HepG2 (cell line): Measurements from ENCODE around the gene VSIG10L2. TPM values are rescaled to one million over a fixed set of nuclear protein-coding genes. Genes with fewer than 3 reads are reported as not detected.

ENCODE experiments used
- ATAC-seq: fragments of 200-7000 bp; cut with Tn5 transposase; 3 replicates; pipeline ENCODE4 v1.9.1; 2020; ENCODE audit warnings: mild to moderate bottlenecking, moderate library complexity
- BruUV-seq: library from RNA; stranded (reverse); fragments of 400-500 nt; replicated peaks from 2 replicates; lab custom pipeline; 2021; lab: Mats Ljungman, UMichigan
- CTCF ChIA-PET: fragments of 300-600 bp; formaldehyde crosslinking; extraction: SDS; loops from one replicate; lab custom pipeline; 2021; ENCODE audit warnings: low total read pairs, inconsistent platforms, low intra/inter-chr PET ratio; lab: Yijun Ruan, JAX
- POLR2A ChIA-PET: fragments of 350-600 bp; sonication (Branson Sonifier 250); formaldehyde crosslinking; loops from one replicate; lab custom pipeline; 2020; ENCODE audit warnings: antibody characterized with exemption, inconsistent platforms; lab: Yijun Ruan, JAX
- DNase-seq: peaks from one replicate; pipeline ENCODE4 v3.0.0-alpha.2; 2015; ENCODE audit warnings: low spot score
- FAIRE-seq: peaks from 3 replicates; lab custom pipeline; 2011; peaks lifted over from hg19 to GRCh38; lab: Jason Lieb, UNC
- H2AFZ ChIP-seq: one replicate; pipeline ENCODE4 v1.6.1; 2011; ENCODE audit warnings: low read length, inconsistent platforms
- H3K27ac ChIP-seq: fragments of 300-600 bp; 3 replicates; pipeline ENCODE4 v1.8.0; 2011; ENCODE audit warnings: mixed run types, mild to moderate bottlenecking, mixed read lengths, low read length, inconsistent platforms; ENCODE audit not compliant: insufficient read depth; ENCODE audit errors: extremely low read length
- H3K27me3 ChIP-seq, 2 experiments: fragments of 200-600 bp in 1 of 2; 2 replicates in 1 of 2; 3 replicates in 1 of 2; pipeline versions ENCODE4 v1.6.0 to v1.8.0; 2011; ENCODE audit warnings: low read length in 2 of 2, mild to moderate bottlenecking in 2 of 2, moderate library complexity in 2 of 2, inconsistent platforms in 1 of 2; ENCODE audit not compliant: insufficient read depth in 2 of 2, control insufficient read depth in 1 of 2
- H3K36me3 ChIP-seq, 2 experiments: fragments of 200-600 bp in 1 of 2; replicated peaks in 1 of 2; 2 replicates in 1 of 2; 3 replicates in 1 of 2; pipeline versions ENCODE4 v1.5.1 to v1.8.0; 2011; ENCODE audit warnings: low read length in 2 of 2, inconsistent platforms in 1 of 2; ENCODE audit not compliant: insufficient read depth in 2 of 2, control insufficient read depth in 1 of 2
- H3K4me1 ChIP-seq: 2 replicates; pipeline ENCODE4 v1.5.1; 2012; ENCODE audit warnings: low read length, inconsistent platforms; ENCODE audit not compliant: insufficient read depth
- H3K4me2 ChIP-seq: 2 replicates; pipeline ENCODE4 v1.6.0; 2011; ENCODE audit warnings: low read depth, low read length, inconsistent platforms
- H3K4me3 ChIP-seq, 3 experiments: fragments of 200-600 bp in 1 of 3; sonication (generic), shearing (Covaris generic) in 1 of 3; replicated peaks in 1 of 3; 2 replicates each; pipeline ENCODE4 v1.5.1; 2011 to 2016; ENCODE audit warnings: low read length in 3 of 3, inconsistent platforms in 2 of 3, low read depth in 2 of 3, mild to moderate bottlenecking in 2 of 3, control low read depth in 1 of 3, mixed read lengths in 1 of 3; ENCODE audit not compliant: insufficient read depth in 1 of 3
- H3K79me2 ChIP-seq: one replicate; pipeline ENCODE4 v1.6.1; 2011; ENCODE audit warnings: low read length, inconsistent platforms; ENCODE audit not compliant: insufficient read depth
- H3K9ac ChIP-seq: 2 replicates; pipeline ENCODE4 v1.6.0; 2011; ENCODE audit warnings: mild to moderate bottlenecking, low read depth, low read length, inconsistent platforms; ENCODE audit not compliant: insufficient read depth
- H3K9me3 ChIP-seq: 2 replicates; pipeline ENCODE4 v1.5.1; 2012; ENCODE audit warnings: mild to moderate bottlenecking, low read length
- H4K20me1 ChIP-seq: 2 replicates; pipeline ENCODE4 v1.6.0; 2011; ENCODE audit warnings: inconsistent platforms, mild to moderate bottlenecking, low read length, moderate library complexity; ENCODE audit not compliant: insufficient read depth
- ATM ChIP-seq: fragments of 450-650 bp; IDR thresholded peaks from 2 replicates; pipeline ENCODE4 v1.7.1; 2017; ENCODE audit warnings: mild to moderate bottlenecking, borderline replicate concordance
- BRD4 ChIP-seq: sonication (generic); formaldehyde crosslinking; IDR thresholded peaks from 2 replicates; pipeline ENCODE4 v1.4.0; 2020; ENCODE audit warnings: missing genetic modification reagents
- HCFC1 ChIP-seq: fragments of 150-350 bp; IDR thresholded peaks from 2 replicates; pipeline ENCODE4 v1.6.1; 2014; ENCODE audit warnings: low read depth, low read length
- POLR2AphosphoS5 ChIP-seq: IDR thresholded peaks from 2 replicates; pipeline ENCODE4 v1.6.1; 2012; ENCODE audit warnings: low read depth, low read length
- RARG ChIP-seq: sonication (generic); formaldehyde crosslinking; IDR thresholded peaks from 2 replicates; pipeline ENCODE4 v1.4.0; 2020; ENCODE audit warnings: low read depth, mild to moderate bottlenecking, missing genetic modification reagents
- RCOR2 ChIP-seq: IDR thresholded peaks from 2 replicates; pipeline ENCODE4 v1.6.1; 2016; ENCODE audit warnings: missing biosample characterization, missing genetic modification reagents
- SAP130 ChIP-seq: IDR thresholded peaks from 2 replicates; pipeline ENCODE4 v1.6.1; 2016; ENCODE audit warnings: low read depth
- TOE1 ChIP-seq: sonication (generic); formaldehyde crosslinking; IDR thresholded peaks from 2 replicates; pipeline ENCODE4 v1.4.0; 2020; ENCODE audit warnings: mild to moderate bottlenecking, missing genetic modification reagents
- ZNF563 ChIP-seq: sonication (generic); formaldehyde crosslinking; IDR thresholded peaks from 2 replicates; pipeline ENCODE4 v1.8.0; 2022; ENCODE audit warnings: mild to moderate bottlenecking, moderate library complexity, missing genetic modification reagents
- ZNF776 ChIP-seq: sonication (generic); formaldehyde crosslinking; IDR thresholded peaks from 2 replicates; pipeline ENCODE4 v1.4.0; 2020; ENCODE audit warnings: mild to moderate bottlenecking, missing genetic modification reagents
- WGBS: methylation state at CpG from one replicate; pipeline ENCODE4 v1.1.6; 2017; ENCODE audit warnings: low lambda C conversion rate; 5-methylcytosine and 5-hydroxymethylcytosine counted together
- in situ Hi-C: cut with HindIII; loops from 2 replicates; pipeline ENCODE4 v1.10.0; 2017; ENCODE audit warnings: low pct_unique_long_range_greater_than_20kb; ENCODE audit not compliant: extremely low pct_ligation_motif_present
- intact Hi-C: fragments of 100-400 bp; cut with micrococcal nuclease; formaldehyde crosslinking; loops from one replicate; pipeline ENCODE4 v1.10.0; 2022; ENCODE audit not compliant: unreplicated experiment
- polyA plus RNA-seq, 8 experiments: library from polyadenylated mRNA; depleted of rRNA in 3 of 8; stranded (reverse) in 7 of 8; unstranded in 1 of 8; fragments of >200 nt; fragmentation: Illumina TruSeq in 4 of 8; extraction: Trizol in 4 of 8; gene quantifications; 2 replicates each; pipeline versions ENCODE4 v1.2.1 to v1.2.3, GENCODE V29; 2011 to 2016; ENCODE audit warnings: low read depth in 4 of 8, missing spikeins in 1 of 8, mixed read lengths in 1 of 8; ENCODE audit not compliant: insufficient read depth in 1 of 8
- total RNA-seq, 5 experiments: library from RNA; depleted of rRNA; stranded (reverse); fragments of >200 nt; fragmentation: Illumina TruSeq; extraction: Trizol; gene quantifications; 2 replicates each; pipeline ENCODE4 v1.2.3, GENCODE V29; 2016; ENCODE audit warnings: low read depth in 1 of 5
- TF ChIP-seq, protein P1 (sequence below): sonication (generic); formaldehyde crosslinking; IDR thresholded peaks from 2 replicates; pipeline ENCODE4 v1.9.0; 2021; ENCODE audit warnings: missing genetic modification reagents, mild to moderate bottlenecking, borderline replicate concordance
- TF ChIP-seq, protein P2 (sequence below): sonication (generic); formaldehyde crosslinking; IDR thresholded peaks from 2 replicates; pipeline ENCODE4 v1.4.0; 2020; ENCODE audit warnings: missing genetic modification reagents, borderline replicate concordance
- TF ChIP-seq, protein P3 (sequence below): IDR thresholded peaks from 2 replicates; pipeline ENCODE4 v1.6.1; 2016; ENCODE audit warnings: missing compliant biosample characterization, missing genetic modification reagents, borderline replicate concordance
- TF ChIP-seq, protein P4 (sequence below): IDR thresholded peaks from 2 replicates; pipeline ENCODE4 v1.6.1; 2016; ENCODE audit warnings: low read depth

Gene VSIG10L2
- total and polyA plus RNA-seq, 2 of the 13 experiments (the other 11 are each of a cell fraction or from before 2014, with no cell fraction given), result 0.21 TPM; not detected in 1

DNA sequence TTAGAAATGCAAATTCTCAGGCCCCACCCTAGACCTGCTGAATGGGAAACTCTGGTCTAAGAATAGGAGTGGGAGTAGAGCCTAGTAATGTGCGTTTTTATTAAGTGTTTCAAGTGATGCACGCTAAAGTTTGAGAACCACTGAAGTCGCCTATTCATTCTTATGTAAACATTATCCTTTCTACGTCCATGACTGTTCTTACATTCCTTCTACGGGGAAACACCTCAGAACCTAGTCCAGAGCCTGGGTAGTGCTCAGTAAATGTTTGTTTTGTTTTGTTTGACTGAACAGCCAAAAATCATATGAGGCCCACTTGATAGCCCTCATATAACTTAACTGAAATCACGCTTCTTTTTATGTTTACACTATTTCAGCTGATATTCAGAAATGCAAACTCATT, 29.8 kb downstream of the VSIG10L2 start:
- FAIRE-seq, result no peak
- no peak overlapping the region for H3K4me3 ChIP-seq
- no peaks in the 10 kb centered on the region for H3K9me3 ChIP-seq
- no peak overlapping the region for H3K4me2 ChIP-seq
- no peak for ATAC-seq
- no peak for DNase-seq
- BruUV-seq, result no TSS peak
- H3K27ac ChIP-seq, result no peak overlapping the region
- peaks cover 24% of the 10 kb centered on the region for H3K4me1 ChIP-seq
- ChIA-PET POLR2A (no interaction called here), CTCF (no interaction called here)
- H2AFZ ChIP-seq, result no peak overlapping the region
- no peaks in the 10 kb centered on the region for H4K20me1 ChIP-seq
- intact Hi-C loops (no loop called here), in situ Hi-C loops (no loop called here)
- H3K36me3 ChIP-seq, result peaks cover 0 to 3% of the 10 kb centered on the region in 2 experiments; a peak in 2 of 5 replicates
- WGBS, result 94% methylated on average over 6 of the region's 6 CpGs
- no peaks in the 10 kb centered on the region for H3K27me3 ChIP-seq
- no peak overlapping the region for H3K9ac ChIP-seq
- no peaks in the 10 kb centered on the region for H3K79me2 ChIP-seq
- TF ChIP-seq BRD4 (CRISPR knock-in tag) (no peak), ZNF563 (CRISPR knock-in tag) (no peak), RARG (no peak), RCOR2 (CRISPR knock-in tag) (no peak), ZNF776 (no peak), ATM (no peak), HCFC1 (no peak), POLR2AphosphoS5 (no peak), TOE1 (CRISPR knock-in tag) (no peak), SAP130 (CRISPR knock-in tag) (no peak)
- TF ChIP-seq, protein P1, sequence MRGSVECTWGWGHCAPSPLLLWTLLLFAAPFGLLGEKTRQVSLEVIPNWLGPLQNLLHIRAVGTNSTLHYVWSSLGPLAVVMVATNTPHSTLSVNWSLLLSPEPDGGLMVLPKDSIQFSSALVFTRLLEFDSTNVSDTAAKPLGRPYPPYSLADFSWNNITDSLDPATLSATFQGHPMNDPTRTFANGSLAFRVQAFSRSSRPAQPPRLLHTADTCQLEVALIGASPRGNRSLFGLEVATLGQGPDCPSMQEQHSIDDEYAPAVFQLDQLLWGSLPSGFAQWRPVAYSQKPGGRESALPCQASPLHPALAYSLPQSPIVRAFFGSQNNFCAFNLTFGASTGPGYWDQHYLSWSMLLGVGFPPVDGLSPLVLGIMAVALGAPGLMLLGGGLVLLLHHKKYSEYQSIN (CRISPR knock-in tag), result no peak
- TF ChIP-seq, protein P2, sequence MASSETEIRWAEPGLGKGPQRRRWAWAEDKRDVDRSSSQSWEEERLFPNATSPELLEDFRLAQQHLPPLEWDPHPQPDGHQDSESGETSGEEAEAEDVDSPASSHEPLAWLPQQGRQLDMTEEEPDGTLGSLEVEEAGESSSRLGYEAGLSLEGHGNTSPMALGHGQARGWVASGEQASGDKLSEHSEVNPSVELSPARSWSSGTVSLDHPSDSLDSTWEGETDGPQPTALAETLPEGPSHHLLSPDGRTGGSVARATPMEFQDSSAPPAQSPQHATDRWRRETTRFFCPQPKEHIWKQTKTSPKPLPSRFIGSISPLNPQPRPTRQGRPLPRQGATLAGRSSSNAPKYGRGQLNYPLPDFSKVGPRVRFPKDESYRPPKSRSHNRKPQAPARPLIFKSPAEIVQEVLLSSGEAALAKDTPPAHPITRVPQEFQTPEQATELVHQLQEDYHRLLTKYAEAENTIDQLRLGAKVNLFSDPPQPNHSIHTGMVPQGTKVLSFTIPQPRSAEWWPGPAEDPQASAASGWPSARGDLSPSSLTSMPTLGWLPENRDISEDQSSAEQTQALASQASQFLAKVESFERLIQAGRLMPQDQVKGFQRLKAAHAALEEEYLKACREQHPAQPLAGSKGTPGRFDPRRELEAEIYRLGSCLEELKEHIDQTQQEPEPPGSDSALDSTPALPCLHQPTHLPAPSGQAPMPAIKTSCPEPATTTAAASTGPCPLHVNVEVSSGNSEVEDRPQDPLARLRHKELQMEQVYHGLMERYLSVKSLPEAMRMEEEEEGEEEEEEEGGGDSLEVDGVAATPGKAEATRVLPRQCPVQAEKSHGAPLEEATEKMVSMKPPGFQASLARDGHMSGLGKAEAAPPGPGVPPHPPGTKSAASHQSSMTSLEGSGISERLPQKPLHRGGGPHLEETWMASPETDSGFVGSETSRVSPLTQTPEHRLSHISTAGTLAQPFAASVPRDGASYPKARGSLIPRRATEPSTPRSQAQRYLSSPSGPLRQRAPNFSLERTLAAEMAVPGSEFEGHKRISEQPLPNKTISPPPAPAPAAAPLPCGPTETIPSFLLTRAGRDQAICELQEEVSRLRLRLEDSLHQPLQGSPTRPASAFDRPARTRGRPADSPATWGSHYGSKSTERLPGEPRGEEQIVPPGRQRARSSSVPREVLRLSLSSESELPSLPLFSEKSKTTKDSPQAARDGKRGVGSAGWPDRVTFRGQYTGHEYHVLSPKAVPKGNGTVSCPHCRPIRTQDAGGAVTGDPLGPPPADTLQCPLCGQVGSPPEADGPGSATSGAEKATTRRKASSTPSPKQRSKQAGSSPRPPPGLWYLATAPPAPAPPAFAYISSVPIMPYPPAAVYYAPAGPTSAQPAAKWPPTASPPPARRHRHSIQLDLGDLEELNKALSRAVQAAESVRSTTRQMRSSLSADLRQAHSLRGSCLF, result no peak
- TF ChIP-seq, protein P3, sequence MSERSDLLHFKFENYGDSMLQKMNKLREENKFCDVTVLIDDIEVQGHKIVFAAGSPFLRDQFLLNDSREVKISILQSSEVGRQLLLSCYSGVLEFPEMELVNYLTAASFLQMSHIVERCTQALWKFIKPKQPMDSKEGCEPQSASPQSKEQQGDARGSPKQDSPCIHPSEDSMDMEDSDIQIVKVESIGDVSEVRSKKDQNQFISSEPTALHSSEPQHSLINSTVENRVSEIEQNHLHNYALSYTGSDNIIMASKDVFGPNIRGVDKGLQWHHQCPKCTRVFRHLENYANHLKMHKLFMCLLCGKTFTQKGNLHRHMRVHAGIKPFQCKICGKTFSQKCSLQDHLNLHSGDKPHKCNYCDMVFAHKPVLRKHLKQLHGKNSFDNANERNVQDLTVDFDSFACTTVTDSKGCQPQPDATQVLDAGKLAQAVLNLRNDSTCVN (CRISPR knock-in tag), result no peak
- TF ChIP-seq, protein P4, sequence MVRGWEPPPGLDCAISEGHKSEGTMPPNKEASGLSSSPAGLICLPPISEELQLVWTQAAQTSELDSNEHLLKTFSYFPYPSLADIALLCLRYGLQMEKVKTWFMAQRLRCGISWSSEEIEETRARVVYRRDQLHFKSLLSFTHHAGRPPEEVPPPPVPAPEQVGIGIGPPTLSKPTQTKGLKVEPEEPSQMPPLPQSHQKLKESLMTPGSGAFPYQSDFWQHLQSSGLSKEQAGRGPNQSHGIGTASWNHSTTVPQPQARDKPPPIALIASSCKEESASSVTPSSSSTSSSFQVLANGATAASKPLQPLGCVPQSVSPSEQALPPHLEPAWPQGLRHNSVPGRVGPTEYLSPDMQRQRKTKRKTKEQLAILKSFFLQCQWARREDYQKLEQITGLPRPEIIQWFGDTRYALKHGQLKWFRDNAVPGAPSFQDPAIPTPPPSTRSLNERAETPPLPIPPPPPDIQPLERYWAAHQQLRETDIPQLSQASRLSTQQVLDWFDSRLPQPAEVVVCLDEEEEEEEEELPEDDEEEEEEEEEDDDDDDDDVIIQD (CRISPR knock-in tag), result no peak
